Measurements from ENCODE around the gene NKX2-3. TPM values are rescaled to one million over a fixed set of nuclear protein-coding genes. Genes with fewer than 3 reads are reported as not detected.
A peak's percentile ranks its signal among the peaks of the same experiment; 100 is the strongest.

Gene NKX2-3
- total RNA-seq, 1 donor from 2014 or later = not detected

- peaks cover 60% of the 10 kb centered on the region for H3K4me1 ChIP-seq
- TF ChIP-seq CTCF (IDR thresholded peaks at IDR 0.05; ENCODE audit: borderline replicate concordance) = no peak
- H3K9me3 ChIP-seq (replicated peaks) = no peaks in the 10 kb centered on the region
- intact Hi-C loops (cut with micrococcal nuclease) = no loop called here
- H3K27ac ChIP-seq (replicated peaks) = no peak overlapping the region
- no peak for DNase-seq
- H3K27me3 ChIP-seq (ENCODE audit: low read depth) = peaks cover 100% of the 10 kb centered on the region
- no peaks in the 10 kb centered on the region for H3K36me3 ChIP-seq
- H3K4me3 ChIP-seq = peak overlapping the region; percentile 56
Measured at GRCh38 chr10:99534939-99535763, 2.4 kb downstream of the NKX2-3 start.

GRCh38 chr10:99535764-99536337 is 3.1 kb downstream of the NKX2-3 start:
- Histone ChIP-seq H3K4me3 (peak overlapping the region; percentile 56), H3K36me3 (no peaks in the 10 kb centered on the region), H3K27me3 (ENCODE audit: low read depth) (peaks cover 100% of the 10 kb centered on the region), H3K4me1 (peaks cover 59% of the 10 kb centered on the region), H3K9me3 (replicated peaks) (no peaks in the 10 kb centered on the region), H3K27ac (replicated peaks) (no peak overlapping the region)
- intact Hi-C loops (cut with micrococcal nuclease) = no loop called here
- DNase-seq = no peak
- no peak for TF ChIP-seq CTCF (IDR thresholded peaks at IDR 0.05; ENCODE audit: borderline replicate concordance)

GRCh38 chr10:99536338-99537085 is 3.8 kb downstream of the NKX2-3 start:
- H3K9me3 ChIP-seq (replicated peaks) = no peaks in the 10 kb centered on the region
- peaks cover 56% of the 10 kb centered on the region for H3K4me1 ChIP-seq
- no peak overlapping the region for H3K27ac ChIP-seq (replicated peaks)
- intact Hi-C loops (cut with micrococcal nuclease) = no loop called here
- H3K36me3 ChIP-seq = no peaks in the 10 kb centered on the region
- DNase-seq = no peak
- TF ChIP-seq CTCF (IDR thresholded peaks at IDR 0.05; ENCODE audit: borderline replicate concordance) = no peak
- H3K4me3 ChIP-seq = peak overlapping the region; percentile 56
- H3K27me3 ChIP-seq (ENCODE audit: low read depth) = peaks cover 100% of the 10 kb centered on the region

- Histone ChIP-seq H3K27me3 (ENCODE audit: low read depth) (peaks cover 100% of the 10 kb centered on the region), H3K9me3 (replicated peaks) (no peaks in the 10 kb centered on the region), H3K36me3 (no peaks in the 10 kb centered on the region), H3K4me1 (peaks cover 52% of the 10 kb centered on the region), H3K27ac (replicated peaks) (no peak overlapping the region), H3K4me3 (peak overlapping the region; percentile 56)
- TF ChIP-seq CTCF (IDR thresholded peaks at IDR 0.05; ENCODE audit: borderline replicate concordance) = no peak
- intact Hi-C loops (cut with micrococcal nuclease) = no loop called here
- DNase-seq = no peak
Measured at GRCh38 chr10:99537086-99537988, 4.6 kb downstream of the NKX2-3 start.
